GM10248 (cell line): ENCODE data around the gene SDK1.

Source experiments
- CTCF ChIA-PET: fragments of 300-600 bp; sonication (Branson Sonifier 250); formaldehyde crosslinking; extraction: SDS; loops from one replicate; lab custom pipeline; 2021; ENCODE audit warnings: antibody characterized with exemption; lab: Yijun Ruan, JAX
- POLR2A ChIA-PET: fragments of 350-650 bp; sonication (Branson Sonifier 250); formaldehyde crosslinking; extraction: SDS; loops from one replicate; lab custom pipeline; 2020; ENCODE audit warnings: antibody characterized with exemption; lab: Yijun Ruan, JAX
- DNase-seq: peaks from one replicate; pipeline ENCODE4 v3.0.0; 2012; ENCODE audit errors: extremely low spot score
- CTCF ChIP-seq: IDR thresholded peaks from 2 replicates; pipeline ENCODE4 v1.5.1; 2012; ENCODE audit warnings: mild to moderate bottlenecking, low read depth; ENCODE audit errors: extremely low read depth, missing control alignments, control extremely low read depth

Gene SDK1

GRCh38 chr7:4267341-4268039 is 966.4 kb downstream of the SDK1 start:
- ChIA-PET CTCF (no interaction called here), POLR2A (no interaction called here)
- no peak for TF ChIP-seq CTCF
- no peak for DNase-seq

DNA sequence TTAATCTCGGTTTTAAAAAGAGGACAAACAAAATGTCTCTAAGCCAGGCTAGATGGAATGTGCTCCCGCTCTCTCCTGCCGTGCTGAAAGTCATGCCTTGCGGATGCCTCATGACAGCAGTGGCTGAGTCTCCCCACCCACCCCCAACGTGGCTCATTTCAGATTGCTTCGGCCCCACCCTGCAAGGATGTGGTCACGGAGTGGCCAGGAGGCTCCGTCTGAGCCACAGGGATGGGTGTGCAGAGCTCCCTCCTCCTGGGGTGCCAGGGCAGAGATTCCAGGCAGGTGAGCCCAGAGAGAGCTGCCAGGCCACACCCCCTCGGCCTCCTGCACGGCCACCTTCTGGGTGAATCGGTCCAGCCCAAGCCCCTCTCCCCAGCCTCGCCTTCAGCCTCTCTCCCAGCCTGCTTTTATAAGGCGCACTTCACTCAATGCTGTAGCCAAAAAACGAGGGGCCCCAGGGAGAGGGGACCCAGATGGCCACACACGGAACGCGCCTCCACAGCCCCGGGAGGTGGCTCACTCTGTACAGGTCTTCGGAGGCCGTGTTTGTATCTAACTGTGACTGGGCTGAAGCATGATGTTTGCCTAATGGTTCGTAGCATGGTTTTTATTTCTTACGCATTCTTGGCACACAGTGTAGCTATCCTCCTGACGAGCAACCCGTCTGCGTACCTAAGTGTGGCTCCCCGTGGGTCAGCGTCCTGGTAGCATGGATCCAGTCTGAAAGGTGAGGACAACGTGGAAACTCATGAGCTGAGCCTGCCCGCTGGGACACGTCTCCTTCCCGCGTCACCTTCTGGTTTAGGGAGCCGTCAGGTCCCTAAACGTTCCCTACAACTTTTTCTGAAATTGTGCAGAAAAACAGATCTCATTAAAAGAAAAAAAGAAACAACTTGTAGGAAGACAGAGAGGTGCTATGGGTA is 967.3 kb downstream of the SDK1 start:
- ChIA-PET CTCF (no interaction called here), POLR2A (no interaction called here)
- DNase-seq, result no peak

GRCh38 chr7:4269086-4269485 is 968.0 kb downstream of the SDK1 start:
- no peak for TF ChIP-seq CTCF
- DNase-seq, result no peak
- ChIA-PET CTCF (no interaction called here), POLR2A (no interaction called here)

More for the DNA sequence above, 967.3 kb downstream of the SDK1 start:
- TF ChIP-seq CTCF, result no peak

GRCh38 chr7:4269746-4270145 is 968.7 kb downstream of the SDK1 start:
- CTCF ChIA-PET, result no interaction called here
- DNase-seq, result no peak
- TF ChIP-seq CTCF, result no peak
- POLR2A ChIA-PET, result no interaction called here

GRCh38 chr7:4270268-4270667 is 969.2 kb downstream of the SDK1 start:
- ChIA-PET CTCF (no interaction called here), POLR2A (no interaction called here)
- no peak for TF ChIP-seq CTCF
- DNase-seq, result no peak

GRCh38 chr7:4270941-4271715 is 970.1 kb downstream of the SDK1 start:
- POLR2A ChIA-PET, result no interaction called here
- TF ChIP-seq CTCF, result no peak
- CTCF ChIA-PET, result no interaction called here
- no peak for DNase-seq
